Stimulated activated CD4-positive, alpha-beta T cell treated with anti-CD3 and anti-CD28 coated beads, Interleukin-1b, Interleukin-23, amount 100 ng/mL, for 4 hours (primary cell): ENCODE measurements around the gene KRT83.
"Not testable (repeated sequence)": the region's sequence is repeated elsewhere in the genome, so short reads cannot be mapped to it uniquely, and the experiment has no call there.

Experiments
- DNase-seq, 2 donors: peaks; one replicate each; pipeline ENCODE4 v3.0.0-alpha.2; 2020; ENCODE audit warnings: low read depth in 2 of 2

The KRT83 gene

GRCh38 chr12:52332381-52332780 lies 11.2 kb upstream of the KRT83 start:
- DNase-seq, result no peak

GRCh38 chr12:52331833-52332232 lies 10.6 kb upstream of the KRT83 start:
- no peak for DNase-seq

GRCh38 chr12:52331039-52331438 lies 9.8 kb upstream of the KRT83 start:
- DNase-seq, result no peak

- no peak for DNase-seq
Measured at GRCh38 chr12:52327830-52328500, 6.8 kb upstream of the KRT83 start.

GRCh38 chr12:52327052-52327829 lies 6.0 kb upstream of the KRT83 start:
- DNase-seq, result peak; percentile 55 to 66

GRCh38 chr12:52324153-52324444 lies 2.9 kb upstream of the KRT83 start:
- DNase-seq, result no peak

GRCh38 chr12:52323416-52324152 lies 2.4 kb upstream of the KRT83 start:
- no peak for DNase-seq

- DNase-seq, result no peak
Measured at GRCh38 chr12:52323001-52323400, 1.8 kb upstream of the KRT83 start.

- no peak for DNase-seq
Measured at GRCh38 chr12:52322069-52322468, 871 bp upstream of the KRT83 start.

GRCh38 chr12:52321418-52321817 lies 220 bp upstream of the KRT83 start:
- DNase-seq, result no peak

GRCh38 chr12:52319097-52319496 lies 2.1 kb downstream of the KRT83 start:
- no peak for DNase-seq

- DNase-seq, result no peak
Measured at GRCh38 chr12:52318241-52318990, 2.8 kb downstream of the KRT83 start.

- DNase-seq, result no peak
Measured at GRCh38 chr12:52317468-52318052, 3.6 kb downstream of the KRT83 start.

GRCh38 chr12:52316701-52317100 lies 4.5 kb downstream of the KRT83 start:
- no peak for DNase-seq

- DNase-seq, result no peak
Measured at GRCh38 chr12:52316290-52316689, 4.9 kb downstream of the KRT83 start.

GRCh38 chr12:52315721-52316120 lies 5.5 kb downstream of the KRT83 start:
- DNase-seq, result not testable (repeated sequence)

- DNase-seq, result no peak
Measured at GRCh38 chr12:52314511-52314910, 6.7 kb downstream of the KRT83 start.

GRCh38 chr12:52313926-52314325 lies 7.3 kb downstream of the KRT83 start:
- no peak for DNase-seq

GRCh38 chr12:52313461-52313860 lies 7.7 kb downstream of the KRT83 start:
- no peak for DNase-seq

- no peak for DNase-seq
Measured at GRCh38 chr12:52312086-52312485, 9.1 kb downstream of the KRT83 start.

- no peak for DNase-seq
Measured at GRCh38 chr12:52311285-52311648, 9.9 kb downstream of the KRT83 start.
